ENCODE results near the gene MTMR3. TPM values are rescaled to one million over a fixed set of nuclear protein-coding genes. Genes with fewer than 3 reads are reported as not detected.

Gene MTMR3
- total RNA-seq, 2 experiments from 2014 or later = 17.6 to 22.2 TPM

- no peak overlapping the region for H3K4me3 ChIP-seq (ENCODE audit: low read depth, low read length, poor library complexity, severe bottlenecking)
- peaks cover 25% of the 10 kb centered on the region; the same call in 1 of the 2 replicates for H4K20me1 ChIP-seq (ENCODE audit: insufficient read depth, low read length)
- H3K9me2 ChIP-seq (ENCODE audit: insufficient read depth, low read length) = no peaks in the 10 kb centered on the region
- POLR2A ChIA-PET = interaction anchor here (0.8 to 1.0 kb wide), 2 partner anchors 11 to 159 kb away, joined by 3 read pairs; no protein-coding TSS in a partner anchor
- no peaks in the 10 kb centered on the region for H3K9me3 ChIP-seq (ENCODE audit: low read length)
- H3K36me3 ChIP-seq (ENCODE audit: insufficient read depth, low read length) = no peaks in the 10 kb centered on the region
- no peak for DNase-seq (ENCODE audit: low spot score)
- no peaks in the 10 kb centered on the region for H3K79me2 ChIP-seq (ENCODE audit: insufficient read depth, low read depth, low read length)
- CTCF ChIA-PET (ENCODE audit: unreplicated experiment) = no interaction called here
- intact Hi-C loops (cut with micrococcal nuclease; ENCODE audit: unreplicated experiment) = no loop called here
- no peak overlapping the region for H2AFZ ChIP-seq (ENCODE audit: low read length)
- TF ChIP-seq CTCF (conservative IDR thresholded peaks at IDR 0.05; ENCODE audit: low read length) (no peak), EZH2phosphoT487 (IDR thresholded peaks at IDR 0.05; ENCODE audit: borderline replicate concordance, low read depth, low read length) (no peak)
- no peak overlapping the region for H3K27ac ChIP-seq (ENCODE audit: low read depth, low read length, poor library complexity, severe bottlenecking)
- H3K4me2 ChIP-seq (ENCODE audit: low read length) = no peak overlapping the region
- no peaks in the 10 kb centered on the region for H3K4me1 ChIP-seq (ENCODE audit: insufficient read depth, low read length, poor library complexity, severe bottlenecking)
- BruUV-seq (replicated peaks) = no TSS peak
These were observed 65.4 kb downstream of the MTMR3 start for GRCh38 chr22:29948385-29948769.

GRCh38 chr22:29949872-29950271 lies 66.9 kb downstream of the MTMR3 start:
- no TSS peak for BruUV-seq (replicated peaks)
- Histone ChIP-seq H3K36me3 (ENCODE audit: insufficient read depth, low read length) (no peaks in the 10 kb centered on the region), H4K20me1 (ENCODE audit: insufficient read depth, low read length) (peaks cover 20% of the 10 kb centered on the region; the same call in 1 of the 2 replicates), H3K4me1 (ENCODE audit: insufficient read depth, low read length, poor library complexity, severe bottlenecking) (no peaks in the 10 kb centered on the region), H3K9me2 (ENCODE audit: insufficient read depth, low read length) (no peaks in the 10 kb centered on the region), H3K27ac (ENCODE audit: low read depth, low read length, poor library complexity, severe bottlenecking) (no peak overlapping the region), H3K4me3 (ENCODE audit: low read depth, low read length, poor library complexity, severe bottlenecking) (no peak overlapping the region), H2AFZ (ENCODE audit: low read length) (no peak overlapping the region), H3K4me2 (ENCODE audit: low read length) (no peak overlapping the region), H3K79me2 (ENCODE audit: insufficient read depth, low read depth, low read length) (no peaks in the 10 kb centered on the region), H3K9me3 (ENCODE audit: low read length) (no peaks in the 10 kb centered on the region)
- TF ChIP-seq EZH2phosphoT487 (IDR thresholded peaks at IDR 0.05; ENCODE audit: borderline replicate concordance, low read depth, low read length) (no peak), CTCF (conservative IDR thresholded peaks at IDR 0.05; ENCODE audit: low read length) (no peak)
- intact Hi-C loops (cut with micrococcal nuclease; ENCODE audit: unreplicated experiment) = no loop called here
- ChIA-PET POLR2A (no interaction called here), CTCF (ENCODE audit: unreplicated experiment) (no interaction called here)
- no peak for DNase-seq (ENCODE audit: low spot score)

GRCh38 chr22:29951791-29952413 lies 68.9 kb downstream of the MTMR3 start:
- Histone ChIP-seq H3K36me3 (ENCODE audit: insufficient read depth, low read length) (no peaks in the 10 kb centered on the region), H3K27ac (ENCODE audit: low read depth, low read length, poor library complexity, severe bottlenecking) (no peak overlapping the region), H3K9me3 (ENCODE audit: low read length) (no peaks in the 10 kb centered on the region), H3K4me1 (ENCODE audit: insufficient read depth, low read length, poor library complexity, severe bottlenecking) (no peaks in the 10 kb centered on the region), H3K79me2 (ENCODE audit: insufficient read depth, low read depth, low read length) (no peaks in the 10 kb centered on the region), H2AFZ (ENCODE audit: low read length) (no peak overlapping the region), H3K4me3 (ENCODE audit: low read depth, low read length, poor library complexity, severe bottlenecking) (no peak overlapping the region), H3K4me2 (ENCODE audit: low read length) (no peak overlapping the region), H4K20me1 (ENCODE audit: insufficient read depth, low read length) (peaks cover 18% of the 10 kb centered on the region; the same call in 1 of the 2 replicates), H3K9me2 (ENCODE audit: insufficient read depth, low read length) (no peaks in the 10 kb centered on the region)
- intact Hi-C loops (cut with micrococcal nuclease; ENCODE audit: unreplicated experiment) = no loop called here
- TF ChIP-seq EZH2phosphoT487 (IDR thresholded peaks at IDR 0.05; ENCODE audit: borderline replicate concordance, low read depth, low read length) (no peak), CTCF (conservative IDR thresholded peaks at IDR 0.05; ENCODE audit: low read length) (no peak)
- no TSS peak for BruUV-seq (replicated peaks)
- ChIA-PET CTCF (ENCODE audit: unreplicated experiment) (no interaction called here), POLR2A (interaction anchor here (0.6 kb wide), 1 partner anchor 116 kb away, joined by 3 read pairs; no protein-coding TSS in a partner anchor)
- DNase-seq (ENCODE audit: low spot score) = no peak

Measured in OCI-LY7 (cell line).